Measurements from ENCODE around the gene MEIOC.

GRCh38 chr17:44722254-44722653 lies 66.0 kb downstream of the MEIOC start:
- no peak for TF ChIP-seq MAX (CRISPR knock-in tag; IDR thresholded peaks at IDR 0.05)
- no peak for TF ChIP-seq SP1 (CRISPR knock-in tag; conservative IDR thresholded peaks at IDR 0.05)
- no peak for TF ChIP-seq FOXK1 (CRISPR knock-in tag; IDR thresholded peaks at IDR 0.05)
- TF ChIP-seq, protein P1, sequence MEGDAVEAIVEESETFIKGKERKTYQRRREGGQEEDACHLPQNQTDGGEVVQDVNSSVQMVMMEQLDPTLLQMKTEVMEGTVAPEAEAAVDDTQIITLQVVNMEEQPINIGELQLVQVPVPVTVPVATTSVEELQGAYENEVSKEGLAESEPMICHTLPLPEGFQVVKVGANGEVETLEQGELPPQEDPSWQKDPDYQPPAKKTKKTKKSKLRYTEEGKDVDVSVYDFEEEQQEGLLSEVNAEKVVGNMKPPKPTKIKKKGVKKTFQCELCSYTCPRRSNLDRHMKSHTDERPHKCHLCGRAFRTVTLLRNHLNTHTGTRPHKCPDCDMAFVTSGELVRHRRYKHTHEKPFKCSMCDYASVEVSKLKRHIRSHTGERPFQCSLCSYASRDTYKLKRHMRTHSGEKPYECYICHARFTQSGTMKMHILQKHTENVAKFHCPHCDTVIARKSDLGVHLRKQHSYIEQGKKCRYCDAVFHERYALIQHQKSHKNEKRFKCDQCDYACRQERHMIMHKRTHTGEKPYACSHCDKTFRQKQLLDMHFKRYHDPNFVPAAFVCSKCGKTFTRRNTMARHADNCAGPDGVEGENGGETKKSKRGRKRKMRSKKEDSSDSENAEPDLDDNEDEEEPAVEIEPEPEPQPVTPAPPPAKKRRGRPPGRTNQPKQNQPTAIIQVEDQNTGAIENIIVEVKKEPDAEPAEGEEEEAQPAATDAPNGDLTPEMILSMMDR (IDR thresholded peaks at IDR 0.05), result no peak

Data from WTC11 (cell line).